Measurements from ENCODE around the gene IRAK2.

Gene IRAK2

GRCh38 chr3:10188804-10189556, 24.3 kb downstream of the IRAK2 start:
- DNase-seq (ENCODE audit: low spot score): no peak

DNA sequence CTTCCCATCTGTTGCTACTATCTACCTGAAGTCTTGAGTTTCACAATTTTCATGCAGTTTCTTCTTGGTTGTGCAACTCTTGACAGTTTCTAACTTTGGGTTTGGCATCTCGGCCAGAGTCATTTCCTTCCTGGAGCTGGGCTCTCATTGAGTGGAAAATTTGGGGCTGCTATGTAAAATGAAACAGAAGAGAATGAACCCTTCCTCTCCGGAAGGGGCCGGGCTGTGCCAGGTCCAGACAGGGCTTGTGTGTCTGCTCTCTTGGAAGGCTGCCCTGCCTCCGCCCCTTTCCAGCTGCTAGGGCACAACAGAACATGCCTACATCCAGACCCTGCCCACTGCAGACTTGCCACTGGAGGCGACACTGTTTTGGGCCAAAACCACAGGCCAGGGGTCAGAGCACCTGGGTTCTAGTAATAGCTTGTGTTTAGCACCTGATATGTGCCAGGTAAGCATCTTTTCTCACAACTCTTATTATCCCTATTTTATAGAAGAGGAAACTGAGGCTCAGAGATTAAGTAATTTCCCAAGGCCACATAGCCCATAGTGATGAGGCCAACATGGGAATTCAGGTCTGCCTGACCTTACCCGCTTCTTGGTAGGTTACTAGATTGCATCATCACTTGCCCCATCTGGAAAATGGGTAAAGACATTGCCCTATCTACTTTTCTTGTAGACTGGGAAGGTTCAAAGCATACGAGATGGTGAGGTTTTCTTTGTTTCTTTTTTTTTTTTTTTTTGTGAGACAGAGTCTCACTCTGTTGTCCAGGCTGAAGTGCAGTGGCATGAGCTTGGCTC, 25.0 kb downstream of the IRAK2 start:
- no peak for DNase-seq (ENCODE audit: low spot score)

DNA sequence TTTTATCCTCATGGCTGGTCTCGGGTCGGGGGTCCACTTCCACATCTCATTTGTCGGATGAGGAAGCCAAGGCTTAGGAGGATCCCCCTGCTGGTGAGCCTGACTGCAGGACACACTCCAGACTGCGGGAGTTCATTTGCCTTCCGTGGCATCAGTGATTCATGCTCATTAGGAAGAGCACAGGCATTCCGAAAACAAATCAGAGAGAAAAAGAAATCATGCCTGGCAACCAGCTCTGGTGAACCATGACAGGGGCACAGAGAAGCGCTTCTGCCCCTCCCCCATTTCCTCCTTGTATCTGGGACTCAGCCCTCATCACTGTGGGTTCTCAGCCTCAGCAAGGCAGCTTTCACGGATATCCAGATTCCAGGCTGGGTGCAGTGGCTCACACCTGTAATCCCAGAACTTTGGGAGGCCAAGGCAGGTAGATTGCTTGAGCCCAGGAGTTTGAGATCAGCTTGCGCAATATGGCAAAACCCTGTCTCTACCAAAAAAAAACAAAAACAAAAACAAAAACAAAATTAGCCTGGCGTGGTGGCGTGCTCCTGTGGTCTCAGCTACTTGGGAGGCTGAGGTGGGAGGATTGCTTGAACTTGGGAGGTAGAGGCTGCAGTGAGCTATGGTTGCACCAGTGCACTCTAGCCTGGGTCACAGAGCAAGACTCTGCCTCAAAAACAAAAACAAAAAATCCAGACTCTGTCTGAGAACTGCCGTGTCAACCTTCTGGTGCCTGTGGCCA, 28.4 kb downstream of the IRAK2 start:
- no peak for DNase-seq (ENCODE audit: low spot score)

GRCh38 chr3:10193692-10194327, 29.1 kb downstream of the IRAK2 start:
- no peak for DNase-seq (ENCODE audit: low spot score)

- no peak for DNase-seq (ENCODE audit: low spot score)
Measured at GRCh38 chr3:10194328-10195071, 29.8 kb downstream of the IRAK2 start.

- DNase-seq (ENCODE audit: low spot score): no peak
Measured at GRCh38 chr3:10195366-10196089, 30.8 kb downstream of the IRAK2 start.

DNA sequence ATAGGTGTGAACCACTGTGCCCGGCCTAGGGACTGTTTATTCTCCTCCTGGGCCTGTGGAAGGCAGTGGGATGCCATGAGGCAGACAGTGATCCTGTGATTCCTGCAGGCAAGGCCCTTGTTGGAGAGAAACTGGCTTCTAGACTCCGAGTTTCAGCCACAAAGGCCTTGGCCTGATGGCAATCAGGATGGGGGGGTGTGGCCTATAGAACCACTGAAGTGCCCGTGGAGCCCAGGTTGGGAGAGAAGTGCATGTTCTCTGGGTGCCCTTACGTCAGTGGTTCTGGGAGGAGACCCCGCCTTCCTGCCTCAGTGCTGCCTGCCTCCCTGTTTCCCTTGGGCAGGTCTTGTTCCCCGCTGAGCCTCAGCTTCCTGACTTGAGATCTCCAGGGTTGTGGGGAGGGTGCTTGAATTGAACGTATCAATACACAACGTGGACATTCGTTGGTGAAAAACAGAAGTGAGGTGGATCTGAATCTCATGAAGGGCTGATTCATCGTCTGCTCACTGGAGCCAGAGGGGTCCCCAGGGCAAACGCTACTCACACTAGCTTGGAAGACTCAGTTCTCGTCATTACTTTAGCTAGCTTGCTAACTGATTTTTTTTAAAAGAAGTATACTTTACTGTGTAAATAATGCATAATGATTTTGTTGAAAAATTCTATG, 31.8 kb downstream of the IRAK2 start:
- DNase-seq (ENCODE audit: low spot score): no peak

- DNase-seq (ENCODE audit: low spot score): no peak
Measured at GRCh38 chr3:10198226-10198625, 33.5 kb downstream of the IRAK2 start.

DNA sequence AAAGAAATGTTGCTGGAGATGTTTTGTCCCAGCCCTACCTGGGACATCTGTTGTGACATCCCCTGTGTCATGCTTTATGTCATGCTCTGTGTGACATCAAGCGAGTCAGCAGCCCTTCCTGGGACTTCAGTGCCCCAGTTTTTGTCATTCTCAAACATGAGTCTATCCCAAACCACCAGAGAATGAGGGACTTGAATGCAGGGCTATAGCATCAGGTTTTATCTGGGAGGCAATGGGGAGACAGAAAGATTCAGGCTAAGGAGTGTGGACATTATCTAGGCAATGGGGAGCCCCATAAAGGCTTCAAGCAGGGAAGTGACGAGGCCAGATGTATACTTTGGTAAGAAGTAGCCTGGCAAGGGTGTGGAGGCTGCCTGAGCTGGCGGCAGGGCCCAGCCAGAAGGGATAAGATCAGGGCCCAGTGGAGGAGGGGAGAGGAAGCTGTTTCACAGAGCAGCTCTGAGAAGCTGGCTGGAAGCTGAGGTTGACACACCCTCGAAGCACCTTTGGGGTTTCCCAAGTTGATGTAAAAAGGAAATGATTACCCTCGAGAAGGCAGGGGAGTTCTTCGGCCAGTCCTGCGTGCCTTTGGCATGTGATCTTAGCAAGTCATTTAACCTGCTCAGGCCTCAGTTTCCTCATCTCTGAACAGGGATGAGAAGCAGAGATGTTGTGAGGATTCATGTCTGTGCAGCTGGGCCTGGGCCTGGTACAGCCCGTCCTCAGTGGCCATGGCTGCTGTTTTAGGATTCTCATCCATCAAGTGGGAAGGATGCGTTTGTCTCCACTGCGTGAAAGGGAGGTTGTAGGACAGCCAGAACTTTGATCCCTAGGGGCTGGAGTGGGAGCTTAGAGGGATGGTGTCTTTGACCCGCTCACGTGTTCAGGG, 34.3 kb downstream of the IRAK2 start:
- no peak for DNase-seq (ENCODE audit: low spot score)

- DNase-seq (ENCODE audit: low spot score): no peak
Measured at GRCh38 chr3:10204921-10205320, 40.2 kb downstream of the IRAK2 start.

GRCh38 chr3:10205451-10206165, 40.9 kb downstream of the IRAK2 start:
- no peak for DNase-seq (ENCODE audit: low spot score)

DNA sequence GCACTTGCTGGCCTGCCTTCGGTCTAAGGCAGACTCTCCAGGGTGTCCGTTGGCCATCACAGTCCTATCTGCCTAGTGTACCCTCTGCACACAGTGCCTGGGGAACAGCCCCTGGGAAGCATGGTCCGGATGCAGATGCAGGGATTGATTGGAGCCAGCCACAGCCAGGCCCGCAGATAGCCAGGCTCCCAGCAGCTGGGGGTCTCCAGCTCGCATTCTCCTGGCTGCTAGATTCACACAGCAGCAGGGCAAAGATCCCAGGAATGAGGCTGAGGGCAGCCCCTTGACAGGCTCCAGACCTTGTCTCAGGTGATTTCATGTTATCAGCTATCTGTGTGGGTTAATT, 41.4 kb downstream of the IRAK2 start:
- DNase-seq (ENCODE audit: low spot score): no peak

DNA sequence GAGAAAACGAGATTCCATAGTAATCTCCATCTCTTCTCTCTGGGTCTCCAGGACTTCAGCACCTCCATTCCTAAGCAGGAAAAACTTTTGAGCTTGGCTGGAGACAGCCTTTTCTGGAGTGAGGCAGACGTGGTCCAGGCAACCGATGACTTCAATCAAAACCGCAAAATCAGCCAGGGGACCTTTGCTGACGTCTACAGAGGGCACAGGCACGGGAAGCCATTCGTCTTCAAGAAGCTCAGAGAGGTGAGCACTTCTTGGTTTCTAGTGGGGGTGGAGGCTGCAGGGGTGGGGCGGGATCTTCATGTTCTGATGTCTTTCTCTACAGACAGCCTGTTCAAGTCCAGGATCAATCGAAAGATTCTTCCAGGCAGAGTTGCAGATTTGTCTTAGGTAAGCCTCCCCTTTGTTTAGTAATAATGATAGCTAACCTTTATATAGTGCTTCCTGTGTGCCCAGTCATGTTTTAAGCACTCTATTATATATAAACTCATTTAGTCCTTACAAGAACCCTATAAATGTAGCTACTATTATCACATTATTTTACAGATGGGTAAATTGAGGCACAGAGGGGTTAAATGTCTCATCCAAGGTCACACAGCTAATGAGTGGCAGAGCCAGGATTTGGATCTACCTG, 48.6 kb downstream of the IRAK2 start:
- DNase-seq (ENCODE audit: low spot score): no peak

DNA sequence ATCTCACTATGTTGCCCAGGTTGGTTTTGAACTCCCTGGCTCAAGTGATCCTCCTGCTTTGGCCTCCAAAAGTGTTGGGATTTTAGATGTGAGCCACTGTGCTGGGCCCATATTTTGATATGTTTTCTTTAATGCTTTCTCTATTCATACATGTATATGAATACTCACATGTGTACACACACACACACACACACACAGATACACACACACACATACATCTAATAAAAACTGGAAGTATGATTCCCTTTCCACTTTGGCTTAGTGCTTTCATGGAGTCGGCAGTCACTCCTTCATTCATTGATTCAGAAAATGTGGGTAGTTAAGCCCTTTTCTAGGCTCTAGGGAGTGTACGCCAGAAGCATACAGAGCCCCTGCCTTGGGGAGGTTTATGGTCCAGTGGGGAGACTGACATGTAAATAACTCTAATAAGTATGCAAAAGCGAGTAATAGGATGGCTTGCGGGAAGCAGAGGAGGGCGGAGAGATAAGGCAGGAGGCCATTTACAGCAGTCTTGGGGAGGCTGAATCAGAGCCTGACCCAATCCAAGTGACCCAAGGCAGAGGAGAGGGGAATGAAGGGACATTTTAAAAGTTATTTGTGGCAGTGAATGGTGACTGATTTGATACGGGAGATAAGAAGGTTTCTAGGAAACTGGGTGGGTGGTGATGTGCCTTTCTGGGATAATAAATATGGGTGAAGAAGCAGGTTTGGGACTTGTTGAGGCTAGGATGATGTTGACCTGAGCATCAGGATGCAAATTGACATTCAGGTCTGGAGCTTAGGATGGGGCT, 51.1 kb downstream of the IRAK2 start:
- DNase-seq (ENCODE audit: low spot score): no peak

DNA sequence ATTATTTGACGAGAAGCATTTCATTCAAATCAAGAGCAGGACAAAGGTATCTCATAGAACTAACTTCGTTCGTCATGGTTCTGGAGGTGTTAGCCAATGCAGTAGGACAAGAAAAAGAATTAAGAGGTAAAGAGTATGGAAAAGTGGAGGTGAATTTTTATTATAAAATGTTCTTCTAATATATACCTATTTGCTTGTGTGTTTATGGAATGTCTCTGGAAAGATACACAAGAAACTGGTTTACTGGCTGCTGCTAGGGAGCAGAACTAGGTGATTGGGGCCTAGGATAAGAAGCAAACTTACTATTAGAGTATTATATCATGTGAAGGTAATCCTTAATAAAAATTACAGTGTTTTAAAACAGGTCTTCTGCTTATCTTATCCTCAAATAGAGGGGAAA, 52.6 kb downstream of the IRAK2 start:
- DNase-seq (ENCODE audit: low spot score): no peak

DNA sequence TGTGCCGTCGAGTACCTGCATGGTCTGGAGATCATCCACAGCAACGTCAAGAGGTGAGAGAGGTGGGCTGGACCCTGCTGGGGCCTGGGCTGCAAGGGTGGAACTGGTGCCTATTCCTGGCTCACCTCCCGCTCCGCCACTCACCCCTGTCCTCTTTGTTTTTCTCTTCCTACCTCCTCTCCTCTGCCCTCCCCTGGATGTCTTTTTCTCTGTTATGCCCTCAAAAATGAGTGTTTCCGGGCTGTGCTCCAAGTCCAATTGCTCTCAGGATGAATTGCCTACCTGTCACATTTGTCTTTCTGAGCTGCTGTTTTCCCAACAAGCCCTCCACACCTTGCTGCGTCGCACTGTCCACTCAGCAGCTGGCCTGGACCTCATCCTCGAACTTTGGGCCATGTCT, 55.0 kb downstream of the IRAK2 start:
- no peak for DNase-seq (ENCODE audit: low spot score)
